GM21786 (cell line): Measurements from ENCODE around the gene LAYN.

Source experiments
- ATAC-seq: cut with Tn5 transposase; IDR thresholded peaks from one replicate; pipeline ENCODE4 v1.9.1; 2021; ENCODE audit not compliant: unreplicated experiment

The LAYN gene

DNA sequence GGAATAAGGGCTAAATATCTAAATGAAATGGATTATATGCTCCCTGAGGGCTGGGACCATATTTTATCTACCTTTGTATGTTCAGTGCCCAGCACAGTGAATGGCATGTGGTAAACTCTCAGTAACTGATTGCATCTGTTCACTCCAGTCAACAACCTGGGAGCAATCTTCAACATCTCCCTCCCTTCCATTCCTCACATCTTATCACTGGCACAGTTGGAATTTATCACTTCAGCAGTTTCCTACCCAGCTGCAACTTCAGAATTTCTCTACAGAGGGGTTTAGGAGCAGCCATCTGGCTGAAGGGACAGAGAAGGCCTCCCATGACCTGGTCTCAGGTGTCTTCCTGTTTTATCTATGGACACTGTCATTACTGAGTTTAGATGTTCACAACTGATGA is 52.0 kb downstream of the LAYN start:
- no peak for ATAC-seq

DNA sequence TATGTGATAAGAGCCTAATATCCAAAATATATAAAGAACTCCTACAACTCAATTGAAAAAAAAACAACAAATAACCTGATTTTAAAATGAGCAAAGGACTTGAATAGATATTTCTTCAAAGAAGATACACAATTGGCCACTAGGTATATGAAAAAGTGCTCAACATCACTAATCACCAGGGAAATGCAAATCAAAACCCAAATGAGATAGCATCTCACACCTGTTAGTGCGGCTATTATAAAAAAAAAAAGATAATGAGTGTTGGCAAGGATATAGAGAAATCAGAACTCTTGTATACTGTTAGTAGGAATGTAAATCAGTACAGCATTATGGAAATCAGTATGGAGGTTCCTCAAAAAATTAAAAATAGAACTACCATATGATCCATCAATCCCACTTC is 55.8 kb downstream of the LAYN start:
- no peak for ATAC-seq

GRCh38 chr11:111598148-111598547 is 57.6 kb downstream of the LAYN start:
- ATAC-seq = no peak

GRCh38 chr11:111598559-111598958 is 58.0 kb downstream of the LAYN start:
- ATAC-seq = no peak

DNA sequence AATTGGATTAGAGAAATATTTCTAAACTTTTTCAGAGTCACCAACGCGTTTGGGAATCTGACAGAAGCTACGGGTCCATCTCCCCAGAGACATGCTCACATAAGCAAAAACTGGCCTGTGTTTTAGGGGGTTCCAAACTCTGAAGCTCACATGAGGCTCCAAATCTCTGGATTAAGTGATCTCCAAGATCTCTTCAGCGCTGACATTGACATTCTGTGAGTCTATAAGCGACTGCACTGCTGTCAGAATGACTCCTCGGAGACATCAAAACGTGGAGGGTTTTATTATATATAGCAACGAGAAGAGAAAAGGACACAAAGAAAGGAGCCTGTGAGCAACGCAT is 61.1 kb downstream of the LAYN start:
- ATAC-seq = no peak

- peak; percentile 81 for ATAC-seq
Measured at GRCh38 chr11:111601979-111602864, 61.7 kb downstream of the LAYN start, which contains the start of gene SIK2. TSS of gene SIK2 (plus strand) at chr11:111602449. CDS start at chr11:111602564, 115 bp downstream.

GRCh38 chr11:111602865-111603610 is 62.5 kb downstream of the LAYN start:
- no peak for ATAC-seq

DNA sequence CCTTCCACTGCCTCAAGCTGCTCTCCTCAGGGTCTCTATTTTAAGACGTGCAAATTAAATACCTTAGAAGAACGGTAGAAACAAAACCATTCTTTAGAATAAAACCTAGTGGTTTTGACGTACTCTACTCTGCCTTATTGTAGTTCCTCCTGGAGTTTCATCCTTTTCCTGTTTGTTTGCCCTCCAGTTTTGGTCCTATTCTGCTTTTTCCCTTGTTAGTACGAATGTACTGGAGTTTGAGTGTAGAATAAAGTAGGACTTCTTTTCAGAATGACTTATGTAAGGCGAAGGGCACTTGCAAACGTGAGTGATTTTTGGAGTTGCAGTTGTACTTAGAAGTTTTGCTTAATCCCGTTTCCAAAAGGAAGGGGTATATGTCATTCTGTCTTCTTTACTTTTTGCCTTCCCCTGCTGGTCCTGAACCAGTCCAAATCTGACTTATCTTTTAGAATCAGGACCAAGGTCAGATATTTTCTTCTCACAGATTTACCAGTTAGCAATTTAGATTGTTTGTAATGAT is 63.2 kb downstream of the LAYN start:
- ATAC-seq = no peak

DNA sequence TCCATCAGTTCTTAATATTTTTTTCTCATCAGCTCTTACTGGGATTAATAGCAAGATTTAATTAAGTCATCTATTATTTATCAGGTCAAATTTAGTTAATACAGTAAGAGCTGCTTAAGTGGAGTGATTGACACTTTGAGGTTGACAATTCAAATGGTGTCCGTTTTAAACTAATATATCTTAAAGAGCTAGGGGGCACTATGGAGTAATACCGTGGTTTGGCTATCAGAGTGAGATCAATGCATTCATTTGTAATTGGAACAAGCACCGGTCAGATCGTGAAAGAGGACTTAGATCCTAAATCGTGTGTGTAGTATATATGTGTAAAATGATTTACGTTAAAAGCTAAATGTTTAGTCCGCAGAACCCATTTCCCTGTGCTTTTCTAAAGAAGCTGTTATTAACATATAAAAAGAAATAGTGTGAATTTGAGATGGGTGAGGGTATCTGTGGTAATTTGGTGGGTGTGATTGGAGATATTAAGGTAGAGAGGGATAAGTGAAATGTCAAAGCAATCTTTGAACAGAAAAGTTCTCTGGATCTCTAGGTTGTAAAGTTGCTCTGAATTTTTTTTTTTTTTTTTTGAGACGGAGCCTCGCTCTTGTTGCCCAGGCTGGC is 64.0 kb downstream of the LAYN start:
- ATAC-seq = no peak

GRCh38 chr11:111605681-111606080 is 65.2 kb downstream of the LAYN start:
- ATAC-seq = no peak

DNA sequence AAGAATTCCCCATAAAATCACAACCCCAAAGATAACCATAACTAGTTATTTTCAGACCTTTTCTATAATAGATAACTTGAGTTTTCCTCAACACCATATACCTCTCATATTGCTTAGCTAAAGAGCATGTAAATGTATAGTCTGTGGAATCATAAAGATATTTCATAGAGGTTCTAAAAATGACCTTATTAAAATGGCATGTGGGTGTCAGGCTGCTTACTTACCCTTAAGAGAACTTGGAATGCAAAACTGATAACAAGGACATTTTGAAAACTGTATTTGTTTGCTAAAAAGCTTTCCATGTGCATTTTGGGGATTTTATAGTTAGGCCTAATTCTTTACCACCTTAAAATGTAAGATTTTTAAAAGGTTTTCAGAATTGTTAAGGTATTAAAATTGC is 66.5 kb downstream of the LAYN start:
- no peak for ATAC-seq

DNA sequence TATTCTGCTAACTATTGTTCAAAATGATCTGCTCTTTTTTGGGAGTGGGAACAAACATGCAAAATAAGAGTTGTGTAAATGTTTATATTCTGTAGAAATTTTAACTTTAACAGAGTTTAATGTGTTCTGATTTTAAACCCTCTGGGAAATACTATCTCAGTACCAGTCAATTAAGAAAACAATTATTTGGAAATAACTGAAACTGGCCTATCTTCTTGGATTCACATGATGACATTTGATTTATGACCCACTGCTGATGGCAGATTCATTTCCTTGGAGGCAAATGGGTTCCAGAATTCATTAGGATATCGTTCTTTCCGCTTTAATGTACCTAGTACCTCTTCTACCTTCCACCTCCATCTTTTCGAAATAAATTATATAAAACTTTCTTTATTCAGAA is 67.2 kb downstream of the LAYN start:
- ATAC-seq = no peak
